GF-D8 (cell line): ENCODE measurements around the gene LYPD5.
"Not testable (repeated sequence)": the region's sequence is repeated elsewhere in the genome, so short reads cannot be mapped to it uniquely, and the experiment has no call there.

Experiments used
- DNase-seq: peaks from one replicate; lab custom pipeline; 2025; lab: John Stamatoyannopoulos, UW

The LYPD5 gene

GRCh38 chr19:43802216-43802951, at the start of gene LYPD5:
Gene LYPD5, minus strand, starts transcription at chr19:43802447. Its CDS starts 67 bp downstream, at chr19:43802380.
- DNase-seq: no peak

GRCh38 chr19:43848821-43849220, 46.6 kb upstream of the LYPD5 start:
- DNase-seq: no peak

GRCh38 chr19:43847884-43848283, 45.6 kb upstream of the LYPD5 start:
- DNase-seq: no peak

GRCh38 chr19:43847246-43847645, 45.0 kb upstream of the LYPD5 start:
- no peak for DNase-seq

GRCh38 chr19:43842007-43842406, 39.8 kb upstream of the LYPD5 start:
- no peak for DNase-seq

GRCh38 chr19:43839139-43839538, 36.9 kb upstream of the LYPD5 start:
- no peak for DNase-seq

- peak; percentile 36 for DNase-seq
Measured at GRCh38 chr19:43826787-43827754, 24.8 kb upstream of the LYPD5 start, which contains the start of gene ZNF283. Gene ZNF283, plus strand, starts transcription at chr19:43827321. Its CDS starts 6,184 bp downstream, at chr19:43833505.

- not testable (repeated sequence) for DNase-seq
Measured at GRCh38 chr19:43824572-43824971, 22.3 kb upstream of the LYPD5 start.

- not testable (repeated sequence) for DNase-seq
Measured at GRCh38 chr19:43823856-43824255, 21.6 kb upstream of the LYPD5 start.

GRCh38 chr19:43820884-43821215, 18.6 kb upstream of the LYPD5 start:
- no peak for DNase-seq

GRCh38 chr19:43820098-43820883, 18.0 kb upstream of the LYPD5 start:
- DNase-seq: no peak

- DNase-seq: no peak
Measured at GRCh38 chr19:43818500-43818899, 16.3 kb upstream of the LYPD5 start.

- DNase-seq: not testable (repeated sequence)
Measured at GRCh38 chr19:43817454-43817853, 15.2 kb upstream of the LYPD5 start.

- no peak for DNase-seq
Measured at GRCh38 chr19:43814663-43815352, 12.6 kb upstream of the LYPD5 start.

- DNase-seq: peak; percentile 7
Measured at GRCh38 chr19:43812688-43813087, 10.4 kb upstream of the LYPD5 start.

GRCh38 chr19:43812259-43812658, 10.0 kb upstream of the LYPD5 start:
- DNase-seq: no peak

- DNase-seq: no peak
Measured at GRCh38 chr19:43811837-43812236, 9.6 kb upstream of the LYPD5 start.

GRCh38 chr19:43809762-43810696, 7.8 kb upstream of the LYPD5 start:
- peak; percentile 40 for DNase-seq

GRCh38 chr19:43807651-43808050, 5.4 kb upstream of the LYPD5 start:
- DNase-seq: no peak

GRCh38 chr19:43806848-43807247, 4.6 kb upstream of the LYPD5 start:
- no peak for DNase-seq
